ENCODE results near the gene ESR1. TPM values are rescaled to one million over a fixed set of nuclear protein-coding genes. Genes with fewer than 3 reads are reported as not detected.
"Not testable (repeated sequence)": the region's sequence is repeated elsewhere in the genome, so short reads cannot be mapped to it uniquely, and the experiment has no call there.

Gene ESR1
- total and polyA plus RNA-seq, 4 donors: 0.05 to 16.1 (median 6.3) TPM

GRCh38 chr6:151862461-151862860 lies 55.0 kb downstream of the ESR1 start:
- Histone ChIP-seq H3K27me3 (ENCODE audit: control insufficient read depth in 4 of 4, insufficient read depth in 4 of 4, low read length in 3 of 4) (no peaks in the 10 kb centered on the region), H3K27ac (ENCODE audit: low read depth in 1 of 2, low read length in 2 of 2) (no peak overlapping the region), H3K9ac (ENCODE audit: low read depth in 1 of 2, low read length in 2 of 2) (no peak overlapping the region), H3K4me3 (ENCODE audit: low read depth in 1 of 3, low read length in 3 of 3) (no peak overlapping the region), H3K4me1 (ENCODE audit: control insufficient read depth in 4 of 4, insufficient read depth in 4 of 4, low read length in 3 of 4) (peaks cover 3 to 5% (median 4%) of the 10 kb centered on the region in 4 donors), H3K36me3 (ENCODE audit: control insufficient read depth in 4 of 4, insufficient read depth in 3 of 4, low read depth in 1 of 4, low read length in 3 of 4) (peaks cover 0 to 10% (median 6%) of the 10 kb centered on the region in 4 donors), H3K9me3 (ENCODE audit: control insufficient read depth in 4 of 4, low read length in 3 of 4) (no peaks in the 10 kb centered on the region)
- DNase-seq (ENCODE audit: low spot score): no peak
- WGBS: 95% methylated on average over 3 of the region's 3 CpGs
- TF ChIP-seq ATF3 (IDR thresholded peaks at IDR 0.05) (no peak), HNF4A (conservative IDR thresholded peaks at IDR 0.05) (no peak), NR2F2 (IDR thresholded peaks at IDR 0.05) (no peak), FOXA1 (IDR thresholded peaks at IDR 0.05) (no peak), RAD21 (IDR thresholded peaks at IDR 0.05) (no peak), GABPA (IDR thresholded peaks at IDR 0.05 in 1 of 2, conservative IDR thresholded peaks at IDR 0.05 in 1 of 2) (no peak), JUND (IDR thresholded peaks at IDR 0.05) (no peak)

- WGBS: 75% methylated on average over 4 of the region's 4 CpGs
- not testable (repeated sequence) for H3K9ac ChIP-seq (ENCODE audit: low read depth in 1 of 2, low read length in 2 of 2); H3K27me3 ChIP-seq (ENCODE audit: control insufficient read depth in 4 of 4, insufficient read depth in 4 of 4, low read length in 3 of 4); H3K4me3 ChIP-seq (ENCODE audit: low read depth in 1 of 3, low read length in 3 of 3); DNase-seq (ENCODE audit: low spot score); H3K27ac ChIP-seq (ENCODE audit: low read depth in 1 of 2, low read length in 2 of 2); H3K36me3 ChIP-seq (ENCODE audit: control insufficient read depth in 4 of 4, insufficient read depth in 3 of 4, low read depth in 1 of 4, low read length in 3 of 4); H3K9me3 ChIP-seq (ENCODE audit: control insufficient read depth in 4 of 4, low read length in 3 of 4); H3K4me1 ChIP-seq (ENCODE audit: control insufficient read depth in 4 of 4, insufficient read depth in 4 of 4, low read length in 3 of 4)
Observed at GRCh38 chr6:151867361-151867869, 59.9 kb downstream of the ESR1 start.

GRCh38 chr6:151869345-151869744 lies 61.9 kb downstream of the ESR1 start:
- Histone ChIP-seq H3K27ac (ENCODE audit: low read depth in 1 of 2, low read length in 2 of 2) (no peak overlapping the region), H3K36me3 (ENCODE audit: control insufficient read depth in 4 of 4, insufficient read depth in 3 of 4, low read depth in 1 of 4, low read length in 3 of 4) (peaks cover 0 to 5% (median 2%) of the 10 kb centered on the region in 4 donors), H3K9ac (ENCODE audit: low read depth in 1 of 2, low read length in 2 of 2) (no peak overlapping the region), H3K27me3 (ENCODE audit: control insufficient read depth in 4 of 4, insufficient read depth in 4 of 4, low read length in 3 of 4) (no peaks in the 10 kb centered on the region), H3K4me1 (ENCODE audit: control insufficient read depth in 4 of 4, insufficient read depth in 4 of 4, low read length in 3 of 4) (peaks cover 0 to 10% (median 2%) of the 10 kb centered on the region in 4 donors), H3K9me3 (ENCODE audit: control insufficient read depth in 4 of 4, low read length in 3 of 4) (no peaks in the 10 kb centered on the region), H3K4me3 (ENCODE audit: low read depth in 1 of 3, low read length in 3 of 3) (no peak overlapping the region)
- no peak for TF ChIP-seq NR2F2 (IDR thresholded peaks at IDR 0.05)
- TF ChIP-seq ATF3 (IDR thresholded peaks at IDR 0.05): no peak
- no peak for TF ChIP-seq HNF4A (conservative IDR thresholded peaks at IDR 0.05)
- TF ChIP-seq FOXA2 (IDR thresholded peaks at IDR 0.05): no peak
- TF ChIP-seq ZBTB33 (IDR thresholded peaks at IDR 0.05): no peak
- no peak for TF ChIP-seq EGR1 (IDR thresholded peaks at IDR 0.05; ENCODE audit: low read depth in 2 of 2)
- no peak for TF ChIP-seq GABPA (IDR thresholded peaks at IDR 0.05 in 1 of 2, conservative IDR thresholded peaks at IDR 0.05 in 1 of 2)
- 92% methylated on average over 1 of the region's 1 CpG for WGBS
- no peak for DNase-seq (ENCODE audit: low spot score)

- DNase-seq (ENCODE audit: low spot score): no peak
- H3K4me1 ChIP-seq (ENCODE audit: control insufficient read depth in 4 of 4, insufficient read depth in 4 of 4, low read length in 3 of 4): peaks cover 0 to 10% (median 2%) of the 10 kb centered on the region in 4 donors
- H3K9ac ChIP-seq (ENCODE audit: low read depth in 1 of 2, low read length in 2 of 2): no peak overlapping the region
- TF ChIP-seq FOXA2 (IDR thresholded peaks at IDR 0.05) (peak; percentile 9), HNF4G (IDR thresholded peaks at IDR 0.05) (no peak), HNF4A (conservative IDR thresholded peaks at IDR 0.05) (peak in 1 of 2 donors; percentile 25)
- H3K27ac ChIP-seq (ENCODE audit: low read depth in 1 of 2, low read length in 2 of 2): no peak overlapping the region
- 85% methylated on average over 1 of the region's 1 CpG for WGBS
- H3K27me3 ChIP-seq (ENCODE audit: control insufficient read depth in 4 of 4, insufficient read depth in 4 of 4, low read length in 3 of 4): no peaks in the 10 kb centered on the region
- H3K9me3 ChIP-seq (ENCODE audit: control insufficient read depth in 4 of 4, low read length in 3 of 4): no peaks in the 10 kb centered on the region
- H3K4me3 ChIP-seq (ENCODE audit: low read depth in 1 of 3, low read length in 3 of 3): no peak overlapping the region
- peaks cover 0 to 5% (median 2%) of the 10 kb centered on the region in 4 donors for H3K36me3 ChIP-seq (ENCODE audit: control insufficient read depth in 4 of 4, insufficient read depth in 3 of 4, low read depth in 1 of 4, low read length in 3 of 4)
Observed at GRCh38 chr6:151869787-151870186, 62.3 kb downstream of the ESR1 start.
